SKM-1 treated with dmso at 0.1 percent for 144 hours (cell line): Measurements from ENCODE around the gene TRAPPC6A.

Experiments used
- DNase-seq: peaks from one replicate; lab custom pipeline; 2025; ENCODE audit not compliant: unreplicated experiment; lab: John Stamatoyannopoulos, UW

The TRAPPC6A gene

DNA sequence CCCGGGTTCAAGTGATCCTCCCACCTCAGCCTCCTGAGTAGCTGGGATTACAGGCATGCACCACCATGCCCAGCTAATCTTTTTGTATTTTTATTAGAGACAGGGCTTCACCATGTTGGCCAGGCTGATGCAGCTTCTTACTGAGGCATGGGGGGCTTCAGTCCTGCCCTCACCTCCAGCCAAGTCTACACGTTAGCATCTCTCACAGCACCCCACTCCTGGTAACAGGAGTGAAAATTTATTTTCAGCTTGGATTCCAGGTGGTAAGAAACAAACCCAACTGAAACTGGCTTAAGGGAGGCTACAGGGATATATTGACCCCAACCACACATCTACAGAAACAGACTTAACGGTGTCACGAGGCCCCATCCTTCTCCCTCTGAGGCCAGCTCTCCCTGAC, 27.9 kb downstream of the TRAPPC6A start:
- no peak for DNase-seq

DNA sequence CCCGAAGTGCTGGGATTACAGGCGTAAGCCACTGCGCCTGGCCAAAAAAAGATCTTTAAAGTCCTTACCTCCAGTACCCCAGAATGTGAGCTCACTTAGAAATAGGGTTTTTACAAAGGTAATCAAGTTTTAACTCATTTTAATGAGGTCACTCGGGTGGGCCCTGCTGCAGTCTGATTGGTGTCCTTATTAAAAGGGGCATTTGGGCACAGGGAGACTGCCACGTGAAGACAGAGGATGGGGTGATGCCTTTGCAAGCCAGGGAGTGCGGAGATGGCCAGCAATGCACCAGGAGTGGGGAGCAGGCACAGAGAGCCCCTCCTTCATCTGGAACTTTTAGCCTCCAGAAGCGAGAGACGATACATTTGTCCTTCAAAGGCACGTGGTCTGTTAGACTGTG, 28.9 kb downstream of the TRAPPC6A start:
- DNase-seq: no peak

DNA sequence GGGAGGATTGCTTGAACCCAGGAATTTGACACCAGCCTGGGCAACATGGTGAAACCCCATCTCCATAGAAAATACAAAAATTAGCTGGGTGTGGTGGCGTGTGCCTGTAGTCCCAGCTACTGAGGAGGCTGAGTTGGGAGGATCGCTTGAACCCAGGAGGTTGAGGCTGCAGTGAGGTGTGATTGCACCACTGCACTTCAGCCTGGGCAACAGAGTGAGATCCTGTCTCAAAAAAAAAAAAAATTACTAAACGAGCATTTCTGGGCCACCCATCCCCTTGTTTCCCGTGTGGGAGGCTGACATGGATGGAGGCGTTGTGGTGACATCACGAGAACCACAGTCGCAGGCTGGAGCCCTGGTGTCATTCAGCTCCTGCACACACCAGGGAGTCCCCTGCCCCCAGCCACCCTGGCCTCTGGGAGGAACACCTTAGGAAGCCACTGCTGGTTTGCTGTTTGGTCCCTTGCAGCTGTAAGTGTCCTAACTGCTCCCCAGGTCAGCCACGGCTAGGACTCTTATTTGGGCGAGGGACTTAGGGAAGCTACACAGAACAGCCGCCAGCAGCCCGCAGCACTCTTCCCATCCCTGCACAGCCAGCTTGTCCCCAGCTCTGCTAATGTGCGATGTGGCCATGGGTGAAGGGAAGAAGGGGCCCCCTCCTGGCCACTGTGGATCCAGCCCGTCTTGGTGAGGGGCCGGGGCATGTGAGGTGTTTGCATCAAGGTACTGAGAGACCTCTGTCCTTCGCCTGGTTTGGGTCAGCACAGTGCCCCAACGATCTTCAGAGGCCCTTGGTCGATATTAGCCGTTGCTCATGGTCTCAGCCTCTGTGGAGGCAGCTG, 30.0 kb downstream of the TRAPPC6A start:
- DNase-seq: no peak

DNA sequence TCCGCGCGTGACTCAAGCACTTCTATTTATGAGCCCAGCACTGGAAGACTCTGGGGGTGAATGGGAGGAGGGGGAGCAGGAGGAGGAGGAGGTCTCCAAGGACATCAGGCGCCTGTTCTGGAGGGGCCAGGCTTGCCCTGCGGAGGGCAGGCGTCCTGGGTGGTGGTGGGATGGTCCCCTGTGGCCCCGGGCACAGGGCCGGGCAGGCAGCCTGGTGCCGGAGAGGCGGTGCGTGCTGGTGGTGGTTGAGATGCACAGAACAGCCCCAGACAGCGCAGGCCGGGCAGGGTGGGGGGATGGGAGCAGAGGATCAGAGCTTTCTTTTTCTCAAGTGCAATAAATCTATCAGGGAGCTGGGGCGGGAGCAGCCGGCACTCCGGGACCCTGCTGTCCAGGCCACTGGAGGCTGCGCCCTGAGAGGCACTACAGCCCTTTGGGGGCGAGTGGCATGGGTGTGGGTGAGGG, 31.3 kb downstream of the TRAPPC6A start:
- no peak for DNase-seq

DNA sequence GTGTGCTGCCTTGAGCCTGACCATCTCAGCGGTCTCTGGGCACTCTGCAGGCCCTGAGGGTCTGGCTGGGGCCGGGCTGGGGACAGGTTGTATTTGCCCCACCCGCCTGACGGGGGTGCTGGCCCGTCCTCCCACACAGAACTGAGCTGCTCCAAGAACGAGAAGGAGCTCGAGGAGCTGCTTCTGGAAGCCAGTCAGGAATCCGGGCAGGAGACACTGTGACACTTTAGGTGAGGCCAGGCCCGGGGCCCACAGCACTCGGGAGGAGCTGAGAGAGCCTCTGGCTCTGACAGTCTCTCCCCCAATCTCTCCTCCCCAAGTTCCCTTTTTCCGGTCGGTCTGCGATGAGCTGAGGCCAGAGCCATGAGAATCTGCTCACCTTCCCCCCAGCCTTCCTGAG, 31.8 kb downstream of the TRAPPC6A start:
- DNase-seq: no peak

DNA sequence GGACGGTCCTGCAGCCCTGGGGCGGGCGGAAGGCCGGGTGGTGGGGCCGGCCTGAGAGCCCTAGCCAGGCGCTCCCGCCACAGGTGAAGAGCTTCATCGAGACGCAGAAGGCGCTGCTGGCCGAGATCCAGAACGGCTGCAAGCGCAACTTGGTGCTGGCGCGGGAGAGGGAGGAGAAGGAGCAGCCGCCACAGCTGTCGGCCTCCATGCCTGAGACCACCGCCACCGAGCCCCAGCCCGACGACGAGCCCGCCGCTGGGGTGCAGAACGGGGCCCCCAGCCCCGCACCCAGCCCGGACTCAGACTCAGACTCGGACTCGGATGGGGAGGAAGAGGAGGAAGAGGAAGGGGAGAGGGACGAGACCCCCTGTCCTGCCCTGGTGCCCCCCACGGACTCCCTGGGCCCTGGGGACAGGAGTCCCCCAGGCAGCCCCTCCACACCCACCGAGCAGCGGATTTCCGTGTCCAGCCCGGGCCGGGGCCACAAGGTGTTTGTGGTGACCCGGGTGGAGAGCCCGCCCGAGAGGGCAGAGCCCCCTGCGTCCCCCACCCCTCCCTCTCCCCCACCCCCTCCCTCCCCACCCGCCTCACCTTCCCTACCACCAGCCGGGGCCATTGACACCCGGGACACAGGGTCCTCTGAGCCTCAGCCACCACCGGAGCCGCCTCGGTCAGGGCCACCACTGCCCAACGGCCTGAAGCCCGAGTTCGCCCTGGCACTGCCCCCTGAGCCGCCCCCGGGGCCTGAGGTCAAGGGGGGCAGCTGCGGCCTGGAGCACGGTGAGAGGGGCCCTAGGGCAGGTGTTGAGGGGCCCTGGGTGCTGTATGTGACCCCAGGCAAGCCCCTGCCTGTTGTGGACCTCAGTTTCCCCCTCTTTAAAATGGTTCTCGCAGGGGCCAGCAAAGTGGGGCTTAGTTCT, 32.5 kb downstream of the TRAPPC6A start:
- no peak for DNase-seq

DNA sequence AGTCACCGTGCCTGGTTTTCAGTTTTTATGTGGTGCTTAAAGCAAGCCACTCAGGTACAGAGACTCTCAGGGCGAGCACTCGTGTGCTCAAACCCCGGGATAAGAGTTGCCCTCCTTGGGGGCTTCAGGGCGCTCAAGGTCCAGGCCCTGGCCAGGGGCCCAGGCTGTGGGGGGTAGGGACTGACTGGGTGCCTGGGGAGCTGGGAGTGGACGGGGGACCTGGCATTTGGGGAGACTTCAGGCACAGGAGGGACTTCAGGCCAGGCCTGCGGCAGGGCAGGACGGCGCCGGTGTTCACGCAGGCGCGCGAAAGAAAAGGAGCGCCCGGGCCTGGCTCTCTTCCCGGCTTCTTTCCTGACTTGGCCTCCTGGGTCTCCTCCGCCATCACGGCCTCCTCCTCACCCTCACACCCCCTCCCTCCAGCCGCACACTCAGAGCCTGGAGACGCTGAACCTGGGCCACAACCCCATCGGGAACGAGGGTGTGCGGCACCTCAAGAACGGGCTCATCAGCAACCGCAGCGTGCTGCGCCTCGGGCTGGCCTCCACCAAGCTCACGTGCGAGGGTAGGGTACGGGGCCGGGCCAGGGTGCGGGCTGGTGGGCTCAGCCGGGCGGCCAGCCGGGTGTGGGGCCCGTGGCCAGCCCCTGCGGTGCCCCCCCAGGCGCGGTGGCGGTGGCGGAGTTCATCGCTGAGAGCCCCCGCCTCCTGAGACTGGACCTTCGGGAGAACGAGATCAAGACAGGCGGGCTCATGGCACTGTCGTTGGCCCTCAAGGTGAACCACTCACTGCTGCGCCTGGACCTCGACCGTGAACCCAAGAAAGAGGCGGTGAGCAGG, 33.4 kb downstream of the TRAPPC6A start:
- no peak for DNase-seq

DNA sequence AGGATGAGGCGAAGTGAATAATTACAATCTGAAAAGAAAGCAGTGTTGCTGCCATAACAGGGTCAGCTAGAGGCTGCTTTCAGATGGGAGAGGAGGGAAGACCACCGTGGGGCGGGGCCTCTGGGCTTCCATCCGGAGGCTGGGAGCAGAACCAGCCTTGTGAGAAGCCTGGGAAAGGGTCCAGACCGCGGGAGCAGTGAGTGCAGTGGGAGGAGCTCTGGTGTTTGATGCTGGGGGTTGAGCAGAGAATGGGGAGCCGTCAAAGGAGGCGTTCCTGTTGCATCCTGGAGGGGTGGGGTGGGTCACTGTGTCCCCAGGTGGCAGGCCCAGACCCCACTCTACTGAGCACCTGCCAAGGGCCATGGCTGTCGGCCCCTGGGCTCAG, 35.3 kb downstream of the TRAPPC6A start:
- no peak for DNase-seq

DNA sequence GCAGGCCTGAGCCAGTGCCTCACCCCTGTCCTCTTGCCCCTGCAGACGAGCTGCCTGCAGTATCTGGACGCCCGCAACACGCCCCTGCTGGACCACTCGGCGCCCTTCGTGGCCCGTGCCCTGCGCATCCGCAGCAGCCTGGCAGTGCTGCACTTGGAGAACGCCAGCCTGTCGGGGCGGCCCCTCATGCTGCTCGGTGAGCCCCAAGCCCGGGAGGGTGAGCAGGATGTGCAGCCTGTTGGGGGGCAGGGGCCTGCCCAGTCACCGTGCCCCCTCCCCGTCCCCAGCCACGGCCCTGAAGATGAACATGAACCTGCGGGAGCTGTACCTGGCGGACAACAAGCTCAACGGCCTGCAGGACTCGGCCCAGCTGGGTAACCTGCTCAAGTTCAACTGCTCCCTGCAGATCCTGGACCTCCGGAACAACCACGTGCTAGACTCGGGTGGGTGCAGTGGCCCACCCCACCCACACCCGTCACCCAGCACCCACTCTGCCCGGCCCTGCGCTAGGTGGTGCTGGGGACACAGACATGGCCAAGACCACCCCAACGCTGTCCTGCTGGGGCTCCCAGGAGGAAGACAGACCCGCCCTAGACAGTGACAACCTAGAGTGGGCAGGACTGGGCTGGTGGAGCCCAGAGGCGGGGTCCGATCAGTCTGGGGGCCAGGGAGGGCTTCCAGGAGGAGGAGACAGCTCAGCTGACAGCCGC, 35.9 kb downstream of the TRAPPC6A start:
- no peak for DNase-seq

DNA sequence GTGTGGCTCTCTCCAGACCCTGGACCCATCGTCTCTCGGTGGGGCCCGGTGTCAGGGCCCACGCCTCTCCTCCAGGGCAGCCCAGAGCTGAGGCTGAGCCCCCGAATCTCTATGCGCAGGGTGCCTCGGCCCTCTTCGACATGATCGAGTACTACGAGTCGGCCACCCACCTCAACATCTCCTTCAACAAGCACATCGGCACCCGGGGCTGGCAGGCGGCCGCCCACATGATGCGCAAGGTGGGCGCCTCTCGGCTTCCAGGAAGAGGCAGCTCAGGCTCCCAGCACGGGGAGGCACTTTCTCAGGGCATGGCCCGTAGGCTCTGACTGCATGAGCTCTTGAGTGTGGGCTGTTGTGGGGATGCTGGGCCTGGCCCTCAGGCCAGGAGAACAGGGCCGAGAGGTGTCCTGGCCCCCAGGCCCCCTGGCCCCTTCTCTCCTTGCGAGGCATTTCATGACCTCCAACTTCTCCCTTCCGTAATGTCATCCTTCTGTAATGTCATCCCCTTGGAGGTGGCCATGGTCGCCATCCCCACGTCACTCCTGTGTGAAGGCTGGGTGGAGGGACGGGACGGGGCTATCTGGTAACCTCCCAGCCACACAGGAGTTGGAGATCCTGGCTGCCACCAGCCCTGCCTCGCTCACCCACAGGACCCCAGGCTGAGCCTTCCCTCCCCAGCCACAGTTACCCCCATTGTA, 36.7 kb downstream of the TRAPPC6A start:
- DNase-seq: no peak

DNA sequence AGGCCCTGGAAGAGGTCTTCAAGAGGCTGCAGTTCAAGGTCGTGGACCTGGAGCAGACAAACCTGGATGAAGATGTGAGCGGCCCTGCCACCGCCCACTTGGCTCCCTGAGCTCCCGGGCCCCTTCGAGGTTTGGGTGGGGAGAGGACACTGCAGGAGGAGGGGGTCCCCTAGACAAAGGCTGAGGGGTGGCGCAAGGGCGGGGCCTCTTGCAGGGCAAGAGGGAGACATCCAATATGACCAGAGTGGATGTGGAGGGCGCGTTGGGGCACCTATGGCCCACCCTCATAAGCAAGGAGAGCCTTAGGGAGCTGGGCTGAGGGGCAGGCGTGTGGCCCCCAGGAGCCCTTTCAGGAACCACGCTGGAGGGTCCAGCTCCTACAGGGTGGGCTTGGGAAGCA, 37.5 kb downstream of the TRAPPC6A start:
- no peak for DNase-seq

DNA sequence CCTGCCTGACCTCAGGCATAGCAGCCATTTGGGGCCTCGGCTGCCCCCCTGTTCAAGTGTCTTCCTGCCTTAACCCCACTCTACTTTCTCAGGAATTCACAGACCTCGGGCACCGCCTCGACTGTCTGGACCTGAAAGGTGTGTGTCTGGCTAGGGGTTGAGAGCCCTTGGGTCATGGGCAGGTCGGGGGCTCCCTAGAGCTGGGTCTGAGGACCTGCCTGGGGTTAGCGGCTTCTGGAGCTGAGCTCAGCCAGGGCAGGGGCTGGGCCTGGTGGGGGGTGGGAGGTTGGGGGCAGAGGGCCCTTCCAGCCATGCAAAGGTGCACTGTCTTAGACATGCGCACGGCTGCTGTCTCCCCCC, 37.9 kb downstream of the TRAPPC6A start:
- no peak for DNase-seq

DNA sequence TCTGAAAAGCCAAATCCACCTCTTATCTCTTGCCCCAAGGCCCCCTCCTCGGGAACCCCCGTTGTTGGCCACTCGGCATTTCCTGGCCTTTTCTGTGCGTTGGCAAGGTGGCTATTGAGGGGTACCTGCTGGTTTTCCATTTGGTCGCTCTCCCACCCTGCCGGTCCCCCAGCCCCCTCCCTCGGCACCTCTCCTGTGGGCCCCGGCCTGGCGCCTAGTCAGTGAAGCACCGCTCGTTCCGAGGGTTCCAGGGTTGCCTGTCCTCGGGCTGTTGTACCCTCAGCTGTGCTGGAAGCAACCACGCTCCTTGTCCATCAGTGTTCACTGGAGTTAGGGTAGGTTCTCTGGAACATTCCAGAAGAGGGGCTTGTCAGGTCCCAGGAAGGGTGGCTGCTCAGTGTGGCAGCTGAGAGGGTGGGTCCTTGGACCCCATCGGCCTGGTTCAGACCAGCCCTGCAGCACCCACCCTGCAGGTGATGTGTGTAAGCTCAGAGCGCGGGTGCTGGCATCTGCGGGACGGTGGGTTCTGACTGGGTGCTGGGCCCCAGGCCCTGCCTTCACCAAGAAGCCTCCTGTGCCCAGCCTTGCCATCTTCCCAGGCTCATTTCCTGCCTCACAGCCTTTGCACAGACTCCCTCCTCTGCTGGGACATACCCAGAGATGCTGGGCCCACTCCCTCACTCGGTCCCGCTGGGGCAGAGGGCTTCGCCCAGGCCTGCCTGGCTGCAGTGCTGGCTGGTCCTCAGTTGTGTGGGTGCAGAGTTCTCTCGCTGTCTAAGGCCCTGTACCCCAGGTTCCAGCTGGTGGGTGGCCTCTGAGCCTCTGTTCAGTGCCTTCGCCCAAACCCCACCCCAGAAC, 38.5 kb downstream of the TRAPPC6A start:
- no peak for DNase-seq

DNA sequence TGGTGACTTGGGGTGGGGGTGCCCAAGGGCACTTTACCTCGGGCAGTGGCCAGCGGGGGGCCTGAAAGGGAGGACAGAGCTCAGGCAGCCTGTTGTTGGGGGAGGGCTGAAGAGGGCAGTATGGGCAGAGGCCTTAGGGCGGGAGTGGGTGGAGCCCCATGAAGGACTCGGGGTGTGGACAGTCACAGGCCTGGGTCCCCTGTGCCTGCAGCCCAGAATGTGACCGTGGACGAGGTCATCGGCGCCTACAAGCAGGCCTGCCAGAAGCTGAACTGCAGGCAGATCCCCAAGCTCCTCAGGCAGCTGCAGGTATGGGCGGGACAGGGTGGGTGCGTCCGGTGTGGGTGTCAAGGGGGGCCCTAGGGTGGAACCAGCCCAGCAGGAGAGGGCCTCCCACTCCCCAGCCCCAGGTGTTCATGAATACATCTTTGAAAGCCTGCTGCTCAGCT, 39.7 kb downstream of the TRAPPC6A start:
- no peak for DNase-seq

DNA sequence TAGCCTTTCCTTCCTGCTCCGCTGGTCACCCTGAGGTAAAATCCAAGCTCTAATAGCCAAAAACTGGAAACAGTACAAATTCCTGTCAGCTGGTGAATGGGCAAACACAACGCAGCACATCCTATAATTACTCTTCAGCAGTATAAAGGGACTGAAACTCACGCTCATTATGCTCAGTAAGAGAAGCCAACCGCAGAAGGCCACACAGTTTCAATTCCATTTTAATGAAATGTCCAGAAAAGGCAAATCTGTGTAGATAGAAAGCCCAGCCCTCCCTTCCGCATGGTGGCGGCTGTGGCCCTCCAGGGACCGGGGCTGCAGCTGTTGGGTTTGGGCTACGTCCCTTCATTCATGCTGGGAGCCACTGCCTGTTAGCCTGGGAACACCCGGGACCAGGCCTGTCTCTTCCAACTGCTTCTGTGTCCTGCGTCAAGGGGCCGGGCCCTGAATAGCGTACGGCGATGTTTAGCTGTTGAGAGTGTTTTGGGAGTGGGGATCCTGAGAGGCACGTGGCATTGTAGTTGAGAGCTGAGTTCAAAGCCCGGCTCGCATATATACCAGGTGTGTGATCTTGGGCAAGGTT, 40.8 kb downstream of the TRAPPC6A start:
- DNase-seq: no peak

DNA sequence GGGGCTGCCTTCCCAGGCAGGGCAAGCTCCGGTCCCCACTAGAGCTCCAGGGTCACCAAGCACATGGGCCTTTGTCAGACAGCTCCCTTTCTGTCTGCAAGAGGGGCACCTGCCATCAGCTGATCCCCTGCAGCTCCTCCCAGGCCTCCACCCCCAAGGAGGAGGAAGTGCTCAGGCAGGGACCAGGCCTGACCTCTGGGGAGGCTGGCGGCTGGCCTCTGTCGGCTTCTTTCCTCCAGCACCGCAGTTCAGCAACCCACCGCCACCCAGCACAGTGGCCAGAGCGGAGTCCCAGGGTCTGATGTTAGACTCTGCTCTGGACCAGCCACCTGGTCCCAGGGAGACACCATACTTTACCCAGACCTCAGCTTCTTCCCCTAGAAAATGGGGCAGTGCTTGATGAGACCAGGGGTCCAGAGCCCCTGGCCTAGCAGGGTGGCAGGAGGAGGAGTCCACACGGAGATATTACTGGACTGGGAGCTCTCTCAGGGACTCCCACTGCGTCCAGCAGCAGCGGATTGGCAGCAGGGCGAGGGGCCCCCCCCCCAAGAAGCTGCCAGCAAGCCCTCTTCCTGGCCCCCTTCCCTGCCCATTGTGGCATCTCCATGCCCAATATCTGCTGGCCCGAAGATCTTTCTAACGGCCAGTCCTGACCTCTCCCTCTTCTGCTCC, 41.4 kb downstream of the TRAPPC6A start:
- DNase-seq: no peak

DNA sequence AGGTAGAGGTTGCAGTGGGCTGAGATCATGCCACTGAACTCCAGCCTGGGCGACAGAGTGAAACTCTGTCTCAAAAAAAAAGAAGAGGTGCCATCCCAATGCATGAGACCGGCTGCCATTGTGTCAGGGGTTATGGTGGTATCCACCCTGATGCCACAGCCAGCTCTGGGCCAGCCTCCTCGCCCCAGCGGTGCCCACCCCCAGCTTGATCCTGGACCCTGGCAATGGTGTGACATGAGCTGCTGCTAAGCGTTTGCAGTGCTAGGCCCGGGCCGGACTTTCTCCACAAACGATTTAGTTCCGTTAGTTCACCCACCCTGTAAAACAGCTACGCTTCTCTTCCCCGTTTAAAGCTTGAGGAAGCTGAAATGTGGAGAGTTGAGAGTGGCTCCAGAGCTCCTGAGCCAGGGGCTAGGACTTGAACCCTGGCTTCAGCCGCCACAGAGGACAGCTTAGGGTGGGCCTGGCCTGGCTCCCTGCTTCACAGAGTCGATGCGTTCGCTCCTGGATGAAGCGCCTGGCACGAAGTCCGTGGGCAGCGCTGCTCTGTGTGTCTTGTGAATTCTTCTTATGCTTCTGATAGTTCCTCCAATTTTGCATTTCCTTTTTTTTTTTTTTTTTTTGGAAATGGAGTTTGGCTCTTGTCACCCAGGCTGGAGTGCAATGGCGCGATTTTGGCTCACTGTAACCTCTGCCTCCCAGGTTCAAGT, 42.7 kb downstream of the TRAPPC6A start:
- no peak for DNase-seq
